ENCODE data around the gene GBA2.

The GBA2 gene

GRCh38 chr9:35688558-35689541 is 60.2 kb downstream of the GBA2 start:
- no peak for DNase-seq

GRCh38 chr9:35687972-35688557 is 61.0 kb downstream of the GBA2 start:
- no peak for DNase-seq

GRCh38 chr9:35687306-35687705 is 61.7 kb downstream of the GBA2 start:
- DNase-seq = no peak

Measured in NCI-H1436 treated with DMSO at 0.1 percent for 48 hours (cell line).